NCI-H1092 treated with DMSO at 0.1 percent for 48 hours (cell line): Measurements from ENCODE around the gene STARD10.
A peak's percentile ranks its signal among the peaks of the same experiment; 100 is the strongest.

Experiments used
- DNase-seq: peaks from one replicate; lab custom pipeline; 2025; lab: John Stamatoyannopoulos, UW

STARD10 gene

GRCh38 chr11:72780296-72781062 is 13.4 kb downstream of the STARD10 start:
- DNase-seq = no peak

DNA sequence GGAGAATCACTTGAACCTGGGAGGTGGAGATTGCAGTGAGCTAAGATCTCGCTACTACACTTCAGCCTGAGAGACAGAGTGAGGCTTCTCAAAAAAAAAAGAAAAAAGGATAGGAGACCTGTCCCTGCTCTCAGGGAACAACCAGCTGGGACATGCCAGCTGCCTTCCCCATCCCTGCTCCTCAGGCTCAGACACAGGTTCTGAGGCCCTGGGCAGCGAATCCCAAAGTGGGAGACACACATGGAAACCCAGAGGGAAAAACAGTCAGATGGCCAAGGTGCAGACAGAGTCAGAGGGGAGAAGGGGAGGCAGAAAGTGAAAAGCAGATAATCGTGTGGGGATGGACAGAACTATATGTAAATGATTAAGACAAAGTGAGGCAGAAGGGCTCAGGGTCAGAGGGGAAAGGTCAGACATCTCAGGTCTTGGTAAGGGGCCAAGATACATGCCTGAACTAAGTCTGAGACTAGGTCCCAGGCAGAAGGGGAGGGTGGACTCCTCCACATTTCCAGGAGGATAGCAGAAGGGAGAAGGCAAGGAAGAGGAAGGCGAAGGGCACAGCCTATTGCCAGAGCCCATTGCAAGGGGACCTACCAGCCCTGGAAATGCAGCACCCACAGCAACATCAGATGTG is 14.2 kb downstream of the STARD10 start:
- DNase-seq = no peak

DNA sequence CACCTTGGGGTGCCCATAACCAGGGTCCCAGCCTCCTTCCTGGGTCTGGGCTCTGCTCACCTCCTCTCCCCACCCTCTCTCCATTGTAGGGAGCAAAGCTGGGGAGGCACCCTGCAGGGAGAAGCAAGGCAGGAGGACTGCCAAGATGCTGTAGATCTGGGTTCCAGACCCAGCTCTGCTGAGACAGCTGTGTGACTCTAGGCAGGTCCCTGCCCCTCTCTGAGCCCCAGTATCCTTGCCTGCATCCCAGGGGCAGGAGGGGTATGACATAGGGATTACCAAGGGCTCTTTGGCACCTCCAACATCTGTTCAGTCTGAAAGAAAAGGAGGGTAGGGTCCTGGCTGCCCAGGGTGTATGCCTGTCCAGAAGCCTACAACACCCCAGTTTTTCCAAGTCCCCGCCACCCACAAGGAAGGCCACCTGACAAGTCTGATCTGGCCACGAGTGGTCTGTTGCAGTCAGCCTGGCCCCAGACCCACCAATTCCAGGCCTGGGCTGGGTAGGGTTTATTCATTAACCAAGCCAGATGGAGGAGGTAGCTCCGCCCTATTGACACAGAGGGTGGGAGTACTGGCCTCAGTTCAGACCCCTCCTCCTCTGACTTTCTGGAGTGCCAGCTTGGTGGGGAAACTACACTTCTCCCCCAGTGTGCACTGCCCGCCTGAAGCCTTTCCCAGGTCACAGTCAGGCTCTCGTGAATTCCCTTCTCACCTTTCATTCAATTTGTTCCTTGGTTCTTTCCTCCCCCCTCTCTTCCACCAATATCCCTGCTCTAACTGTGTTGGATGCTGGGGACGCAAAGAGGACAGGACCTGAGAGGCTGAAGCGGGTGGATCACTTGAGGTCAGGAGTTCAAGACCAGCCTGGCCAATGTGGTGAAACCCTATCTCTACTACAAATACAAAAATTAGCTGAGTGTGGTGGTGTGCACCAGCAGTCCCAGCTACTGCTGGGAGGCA is 15.0 kb downstream of the STARD10 start:
- no peak for DNase-seq

- no peak for DNase-seq
These were observed 16.0 kb downstream of the STARD10 start for GRCh38 chr11:72777755-72778278.

DNA sequence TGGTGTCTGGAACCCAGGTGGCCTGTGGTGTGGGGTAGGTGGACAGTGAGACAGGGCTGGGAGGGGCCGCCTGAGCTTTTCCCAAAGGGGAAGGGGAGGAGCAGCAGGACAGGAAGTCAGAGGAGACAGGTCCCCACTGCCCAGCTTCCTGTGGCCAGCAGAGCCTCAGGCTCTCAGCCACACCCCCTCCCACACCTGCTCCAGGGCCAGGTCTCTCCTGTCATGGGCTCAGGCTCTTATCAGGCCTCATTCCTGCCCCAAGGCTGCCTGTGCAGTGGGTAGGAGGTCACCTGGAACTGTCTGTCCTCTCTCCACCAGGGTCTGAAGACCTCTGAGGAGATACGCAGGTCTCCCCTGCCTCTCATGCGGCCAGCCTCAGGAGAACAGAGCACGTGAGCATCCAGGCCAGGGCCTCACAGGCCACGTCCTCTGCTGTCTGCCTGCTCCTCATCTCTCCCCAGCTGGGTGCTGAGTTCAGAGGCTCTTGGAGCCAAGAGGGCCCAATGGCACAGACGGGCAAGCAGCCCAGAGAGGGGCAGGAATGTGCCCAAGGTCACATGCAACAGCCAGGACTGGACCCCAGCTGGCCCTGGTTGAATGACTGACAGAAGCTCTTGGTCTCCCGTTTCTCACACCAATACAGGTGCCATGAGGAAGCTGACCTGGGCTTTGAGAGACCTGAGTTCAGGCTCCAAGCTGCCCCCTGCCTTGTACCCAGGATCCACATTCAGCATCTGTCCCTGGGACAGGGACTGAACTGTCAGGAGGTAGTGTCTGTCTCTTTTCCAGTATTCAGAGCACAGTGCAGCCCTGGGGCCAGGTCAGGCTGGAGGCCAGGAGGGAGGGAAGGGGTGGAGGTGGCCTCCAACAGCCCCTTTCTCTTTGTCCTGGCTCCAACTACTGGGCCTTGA is 16.7 kb downstream of the STARD10 start:
- DNase-seq = no peak

- no peak for DNase-seq
These were observed 17.6 kb downstream of the STARD10 start for GRCh38 chr11:72776117-72776843.

DNA sequence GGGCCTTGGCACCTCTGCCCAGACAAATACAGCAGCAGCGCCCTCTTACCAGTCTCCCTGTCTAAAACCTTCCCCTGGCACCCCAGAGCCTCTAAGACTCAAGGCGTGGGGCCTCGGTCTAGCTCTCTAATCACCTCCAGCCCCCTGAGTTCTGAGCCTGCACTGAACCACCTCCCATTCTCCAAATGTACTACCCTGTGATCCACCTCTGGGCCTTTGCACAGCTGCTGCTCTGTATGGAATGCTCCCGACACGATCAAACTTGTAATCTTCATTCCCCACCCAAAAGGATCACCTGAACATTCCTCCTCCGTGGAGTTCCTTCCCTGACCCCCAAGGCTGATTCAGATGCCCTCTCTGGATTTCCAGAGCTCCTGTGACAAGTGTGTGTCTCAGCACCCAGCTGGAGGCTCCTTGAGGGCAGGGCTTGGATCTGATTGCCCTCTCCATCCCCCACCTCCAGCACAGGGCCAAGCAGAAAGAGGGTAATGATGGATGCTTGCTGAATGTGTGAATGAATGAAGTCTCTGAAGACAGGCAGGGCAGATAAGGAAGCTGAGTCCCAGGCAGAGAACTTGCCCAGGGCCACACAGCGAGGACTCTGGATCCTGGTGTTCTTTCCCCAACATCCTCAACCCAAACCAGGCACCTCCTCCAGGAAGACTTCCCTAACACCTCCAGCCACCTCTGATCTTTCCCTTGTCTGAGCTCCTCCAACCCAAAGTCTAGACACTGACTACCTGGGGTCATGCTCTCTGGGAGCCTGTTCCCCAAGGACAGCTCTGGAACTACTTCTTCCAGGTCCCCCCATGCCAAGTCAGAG is 18.3 kb downstream of the STARD10 start:
- DNase-seq = no peak

DNA sequence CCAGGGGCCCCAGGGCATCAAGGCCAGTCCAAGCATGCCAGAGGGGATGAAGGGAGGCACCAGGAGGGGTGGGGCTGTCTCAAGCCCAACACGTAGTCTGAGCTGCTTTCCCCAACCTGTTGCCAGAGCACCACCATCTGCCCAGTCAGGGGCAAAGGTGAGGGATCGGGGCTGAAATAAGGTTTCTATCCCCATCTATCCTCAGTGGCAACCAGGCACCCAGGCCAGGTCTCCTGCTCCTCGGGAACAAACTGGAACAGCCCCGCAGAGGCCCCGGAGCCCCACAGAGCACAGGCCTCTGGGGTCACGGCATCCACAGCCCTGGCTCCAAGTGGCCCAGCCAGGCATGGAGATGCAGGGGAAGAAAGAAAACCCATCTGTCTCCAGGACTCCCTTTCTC is 19.3 kb downstream of the STARD10 start:
- DNase-seq = no peak

GRCh38 chr11:72773696-72774095 is 20.2 kb downstream of the STARD10 start:
- no peak for DNase-seq

- no peak for DNase-seq
These were observed 20.6 kb downstream of the STARD10 start for GRCh38 chr11:72773291-72773690.

GRCh38 chr11:72772059-72772458 is 21.8 kb downstream of the STARD10 start:
- DNase-seq = no peak

DNA sequence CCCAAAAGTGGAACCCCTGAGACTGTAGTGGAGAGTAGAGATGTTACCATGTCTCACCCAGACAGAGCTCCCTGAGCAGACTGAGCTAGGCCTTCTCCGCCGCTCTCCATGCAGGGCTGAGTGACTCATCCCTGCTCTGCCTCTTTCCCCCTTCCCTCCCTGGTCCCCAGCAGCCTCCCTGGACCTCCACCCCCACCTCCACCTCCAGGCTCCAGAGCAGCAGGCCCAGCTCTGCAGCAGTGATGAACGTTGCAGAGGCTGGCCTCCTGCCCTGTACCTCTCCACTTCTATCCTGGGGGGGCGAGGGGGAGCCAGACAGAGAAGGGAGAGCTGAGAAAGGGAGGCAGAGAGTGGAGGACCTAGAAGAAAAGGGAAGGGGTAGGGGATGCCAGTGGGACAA is 22.3 kb downstream of the STARD10 start:
- DNase-seq = no peak

DNA sequence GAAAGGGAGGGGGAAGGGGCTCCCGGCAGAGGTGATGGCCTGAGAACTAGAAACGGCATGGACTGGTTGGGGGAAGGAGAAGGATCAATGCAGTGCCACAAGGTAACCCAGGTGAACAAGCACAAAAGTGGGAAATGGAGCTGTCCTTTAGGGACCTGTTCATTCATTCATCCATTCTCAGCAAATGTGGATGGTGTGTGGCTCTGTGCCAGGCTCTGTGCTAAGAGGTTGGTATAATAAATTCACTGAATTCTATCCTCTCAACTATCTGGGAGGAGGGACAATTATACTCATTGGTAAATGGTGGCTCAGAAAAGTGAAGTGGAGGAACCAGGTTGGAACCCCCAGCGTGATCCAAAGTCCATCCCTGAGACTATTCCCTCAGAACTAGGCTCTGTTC is 23.0 kb downstream of the STARD10 start:
- DNase-seq = no peak

DNA sequence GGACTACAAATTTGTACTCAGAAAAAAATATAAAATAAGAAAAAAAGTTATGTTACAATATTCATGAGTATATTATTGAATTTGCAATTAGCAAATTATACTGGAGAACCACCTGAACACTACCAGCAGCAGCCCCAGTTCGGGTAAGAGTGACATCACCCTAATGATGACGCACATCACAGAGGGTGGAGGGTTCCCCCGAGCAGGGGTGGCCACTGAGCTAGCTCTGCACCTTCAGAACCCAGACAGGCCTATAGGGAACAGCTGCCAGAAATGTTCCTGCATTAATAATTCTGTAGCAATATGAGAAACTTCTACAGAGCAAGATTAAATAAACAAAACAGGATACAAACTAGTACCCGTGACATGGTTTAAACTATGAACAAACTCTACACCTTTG is 24.2 kb downstream of the STARD10 start:
- no peak for DNase-seq

- DNase-seq = no peak
These were observed 25.3 kb downstream of the STARD10 start for GRCh38 chr11:72768581-72768980.

DNA sequence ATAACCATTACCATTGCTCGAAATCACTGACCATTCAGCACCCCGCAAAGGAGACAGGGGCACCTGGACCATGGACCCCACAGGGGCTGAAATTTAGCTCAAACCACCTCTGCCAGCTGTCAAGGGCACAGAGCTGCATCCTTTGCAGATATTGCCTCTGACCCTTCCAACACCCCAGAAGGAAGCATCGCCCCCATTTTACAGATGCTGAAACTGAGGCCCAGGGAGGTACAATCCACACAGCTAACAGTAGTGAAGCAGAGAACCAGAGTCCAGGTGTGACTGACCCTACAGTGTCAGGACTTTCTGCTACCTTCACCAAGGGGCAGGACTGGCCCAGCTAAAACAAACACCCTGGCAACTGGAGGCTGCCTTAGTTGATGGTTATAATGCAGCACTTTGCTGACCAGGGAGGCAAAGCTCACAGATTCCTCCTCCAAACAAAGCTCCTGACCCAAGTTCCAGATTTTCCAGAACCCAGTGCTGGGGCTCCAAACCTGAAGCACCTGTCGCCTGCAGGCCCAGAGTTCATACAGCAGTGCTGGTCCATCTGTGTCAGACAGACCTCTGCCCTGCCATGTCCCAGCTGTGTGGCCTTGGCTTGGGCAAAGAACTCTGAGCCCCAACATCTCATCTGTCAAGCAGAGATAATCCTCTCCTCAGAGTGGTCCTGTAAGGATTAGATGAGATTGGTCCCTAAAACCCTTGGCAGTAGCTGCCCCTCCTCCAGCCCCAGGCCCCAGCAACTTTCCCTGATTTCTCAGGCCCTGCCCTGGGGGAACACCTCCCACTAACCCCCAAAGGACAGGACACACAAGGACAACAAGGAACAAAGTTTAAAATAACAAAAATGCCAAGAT is 26.4 kb downstream of the STARD10 start:
- no peak for DNase-seq

DNA sequence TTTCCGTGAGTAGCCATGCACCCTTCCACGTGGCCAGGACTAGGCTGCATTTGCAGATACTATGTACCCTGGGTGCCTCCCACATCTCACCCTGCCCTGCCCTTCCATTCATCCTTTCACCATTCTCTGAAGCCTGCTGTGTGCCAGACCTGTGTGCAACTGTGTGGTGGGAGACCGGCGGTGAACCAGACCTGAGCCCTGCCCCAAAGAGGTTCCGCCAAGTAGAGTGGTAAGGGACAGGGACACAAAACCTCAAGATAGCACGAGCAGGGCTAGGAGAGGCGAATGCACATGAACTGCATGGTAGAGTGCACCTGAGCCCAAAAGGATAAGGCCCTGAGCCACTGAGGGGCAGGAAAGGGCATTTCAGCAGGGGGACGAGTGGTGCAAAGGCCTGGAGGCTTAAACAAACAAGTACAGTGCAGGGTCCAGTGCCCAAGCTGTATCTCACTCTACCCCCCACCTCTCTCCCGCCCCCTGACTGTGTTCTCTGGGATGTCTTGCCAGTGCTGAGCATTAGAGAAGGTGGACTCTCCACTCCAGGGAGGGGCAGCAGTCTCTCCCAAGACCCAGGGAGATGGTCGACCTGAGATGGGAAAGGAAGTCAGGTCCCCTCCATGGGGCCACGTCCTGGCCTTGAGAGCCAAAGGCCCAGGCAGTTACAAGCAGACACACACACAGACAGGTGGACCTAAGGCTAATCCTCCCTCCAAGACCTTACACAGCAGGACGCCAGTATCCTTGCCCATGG is 27.5 kb downstream of the STARD10 start:
- no peak for DNase-seq

DNA sequence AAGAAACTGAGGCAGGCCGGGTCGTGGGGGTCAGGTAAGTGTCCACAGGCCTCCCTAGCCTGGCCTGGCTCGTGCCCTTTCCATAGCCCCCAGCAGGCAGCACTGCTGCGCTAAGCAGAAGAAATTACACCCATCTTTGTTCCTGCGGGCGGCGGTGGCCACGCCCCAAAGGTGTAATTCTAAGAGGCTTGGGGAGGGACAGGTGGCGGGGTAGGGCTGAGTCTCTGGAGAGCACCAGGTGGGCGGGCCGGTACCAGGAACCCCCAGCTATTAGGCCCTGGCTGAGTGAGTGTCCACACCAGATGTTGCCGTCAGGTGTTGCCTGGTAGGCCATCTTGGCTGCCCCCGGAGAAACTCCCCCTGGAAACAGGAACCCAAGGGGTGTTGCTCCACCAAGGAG is 29.3 kb downstream of the STARD10 start:
- peak; percentile 48 for DNase-seq
